ENCODE data around the gene EMP1.

Gene EMP1

DNA sequence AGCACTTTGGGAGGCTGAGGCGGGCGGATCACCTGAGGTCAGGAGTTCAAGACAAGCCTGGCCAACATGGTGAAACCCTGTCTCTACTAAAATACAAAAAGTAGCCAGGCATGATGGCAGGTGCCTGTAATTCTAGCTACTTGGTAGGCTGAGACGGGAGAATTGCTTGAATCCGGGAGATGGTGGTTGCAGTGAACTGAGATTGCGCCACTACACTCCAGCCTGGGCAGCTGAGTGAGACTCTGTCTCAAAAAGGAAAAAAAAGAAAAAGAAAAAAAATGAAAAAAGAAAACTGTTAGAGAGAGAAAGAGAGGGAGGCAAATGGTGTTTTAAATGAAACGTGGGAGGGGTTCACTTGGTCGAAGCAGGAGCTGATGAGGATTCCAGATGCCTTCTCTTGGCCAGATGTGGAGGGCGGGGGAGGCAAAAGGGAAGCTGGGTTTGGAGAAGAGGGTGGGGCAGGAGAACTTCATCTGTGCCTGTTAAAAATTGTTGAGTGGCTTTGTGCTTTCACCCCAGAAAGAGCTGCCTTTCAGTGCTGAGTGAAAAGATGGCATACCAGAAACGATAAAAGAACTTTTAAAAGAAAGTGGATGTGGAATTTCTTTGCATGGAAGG, 1.1 kb downstream of the EMP1 start:
- 100% methylated on average over 1 of the region's 9 CpGs for whole genome bisulfite sequencing (ENCODE audit: extremely low coverage, insufficient coverage, insufficient read length)
- H2BK5ac ChIP-seq (ENCODE audit: low read depth, low read length, poor library complexity): no peak overlapping the region
- H3K9ac ChIP-seq (ENCODE audit: low read length): no peak overlapping the region
- no peak overlapping the region for H2BK120ac ChIP-seq (ENCODE audit: insufficient read depth, low read length, poor library complexity)
- no peaks in the 10 kb centered on the region for H3K9me3 ChIP-seq (ENCODE audit: insufficient read depth, low read depth, low read length)
- H4K91ac ChIP-seq (ENCODE audit: low read depth, low read length): no peak overlapping the region
- H3K4me2 ChIP-seq (ENCODE audit: low read length): no peak overlapping the region
- no peak overlapping the region for H3K18ac ChIP-seq (ENCODE audit: low read length)
- DNase-seq: no peak
- no peak overlapping the region for H3K23ac ChIP-seq (ENCODE audit: low read length)
- H2BK12ac ChIP-seq (ENCODE audit: low read length): no peak overlapping the region
- H3K4me3 ChIP-seq (ENCODE audit: low read depth, low read length): no peak overlapping the region
- peaks cover 2% of the 10 kb centered on the region for H3K79me2 ChIP-seq (ENCODE audit: control insufficient read depth, insufficient read depth, low read length, poor library complexity)
- no peak overlapping the region for H2AFZ ChIP-seq (ENCODE audit: insufficient read depth, low read length, poor library complexity)
- peaks cover 12% of the 10 kb centered on the region for H3K79me1 ChIP-seq (ENCODE audit: low read length)
- H2AK5ac ChIP-seq (ENCODE audit: low read length): no peak overlapping the region
- no peak overlapping the region for H3K14ac ChIP-seq (ENCODE audit: low read length)
- no peak overlapping the region for H4K12ac ChIP-seq (ENCODE audit: low read depth, low read length)
- no peak overlapping the region for H3K4ac ChIP-seq (ENCODE audit: low read depth, low read length)
- peaks cover 23 to 31% of the 10 kb centered on the region in 2 experiments for H3K4me1 ChIP-seq (ENCODE audit: control insufficient read depth in 1 of 2, insufficient read depth in 2 of 2, low read length in 2 of 2)
- no peaks in the 10 kb centered on the region for H3K27me3 ChIP-seq (ENCODE audit: insufficient read depth, low read length)
- no peaks in the 10 kb centered on the region for H3K36me3 ChIP-seq (ENCODE audit: control insufficient read depth in 1 of 2, insufficient read depth in 2 of 2, low read length in 2 of 2)
- H3K27ac ChIP-seq (ENCODE audit: low read depth, low read length): no peak overlapping the region
- no peak overlapping the region for H4K8ac ChIP-seq (ENCODE audit: low read depth, low read length)

DNA sequence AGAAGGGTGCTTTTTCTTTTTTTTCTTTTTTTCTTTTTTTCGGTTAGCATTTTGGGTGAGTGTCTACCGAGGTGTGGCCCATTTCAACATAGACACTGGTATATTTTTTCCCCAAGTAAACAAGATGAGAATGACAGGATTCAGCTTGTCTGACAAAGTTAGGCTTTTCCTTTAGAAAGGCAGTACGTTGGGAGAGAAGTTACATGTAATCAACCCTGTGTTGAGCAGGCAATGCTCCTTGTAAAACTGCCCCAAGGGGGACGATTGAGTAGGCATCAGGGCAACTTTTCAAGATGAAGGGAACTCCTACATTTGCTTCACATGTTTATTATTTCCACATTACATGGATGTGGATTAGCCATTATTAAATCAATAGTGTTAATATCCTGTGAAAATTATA, 1.7 kb downstream of the EMP1 start:
- Histone ChIP-seq H3K18ac (ENCODE audit: low read length) (no peak overlapping the region), H4K91ac (ENCODE audit: low read depth, low read length) (no peak overlapping the region), H2AFZ (ENCODE audit: insufficient read depth, low read length, poor library complexity) (no peak overlapping the region), H2AK5ac (ENCODE audit: low read length) (no peak overlapping the region), H3K9me3 (ENCODE audit: insufficient read depth, low read depth, low read length) (no peaks in the 10 kb centered on the region), H2BK5ac (ENCODE audit: low read depth, low read length, poor library complexity) (no peak overlapping the region), H3K4me3 (ENCODE audit: low read depth, low read length) (no peak overlapping the region), H2BK12ac (ENCODE audit: low read length) (no peak overlapping the region), H3K79me2 (ENCODE audit: control insufficient read depth, insufficient read depth, low read length, poor library complexity) (peaks cover 2% of the 10 kb centered on the region), H3K14ac (ENCODE audit: low read length) (no peak overlapping the region), H3K27me3 (ENCODE audit: insufficient read depth, low read length) (no peaks in the 10 kb centered on the region), H3K36me3 (ENCODE audit: control insufficient read depth in 1 of 2, insufficient read depth in 2 of 2, low read length in 2 of 2) (no peaks in the 10 kb centered on the region), H3K9ac (ENCODE audit: low read length) (no peak overlapping the region), H3K79me1 (ENCODE audit: low read length) (peaks cover 15% of the 10 kb centered on the region), H3K4me1 (ENCODE audit: control insufficient read depth in 1 of 2, insufficient read depth in 2 of 2, low read length in 2 of 2) (peaks cover 26 to 33% of the 10 kb centered on the region in 2 experiments), H3K4me2 (ENCODE audit: low read length) (no peak overlapping the region), H3K27ac (ENCODE audit: low read depth, low read length) (no peak overlapping the region), H4K12ac (ENCODE audit: low read depth, low read length) (no peak overlapping the region), H3K23ac (ENCODE audit: low read length) (no peak overlapping the region), H3K4ac (ENCODE audit: low read depth, low read length) (no peak overlapping the region), H4K8ac (ENCODE audit: low read depth, low read length) (no peak overlapping the region), H2BK120ac (ENCODE audit: insufficient read depth, low read length, poor library complexity) (no peak overlapping the region)
- no CpG with 5 or more reads among the region's 4 CpGs for WGBS (ENCODE audit: extremely low coverage, insufficient coverage, insufficient read length)
- DNase-seq: no peak

DNA sequence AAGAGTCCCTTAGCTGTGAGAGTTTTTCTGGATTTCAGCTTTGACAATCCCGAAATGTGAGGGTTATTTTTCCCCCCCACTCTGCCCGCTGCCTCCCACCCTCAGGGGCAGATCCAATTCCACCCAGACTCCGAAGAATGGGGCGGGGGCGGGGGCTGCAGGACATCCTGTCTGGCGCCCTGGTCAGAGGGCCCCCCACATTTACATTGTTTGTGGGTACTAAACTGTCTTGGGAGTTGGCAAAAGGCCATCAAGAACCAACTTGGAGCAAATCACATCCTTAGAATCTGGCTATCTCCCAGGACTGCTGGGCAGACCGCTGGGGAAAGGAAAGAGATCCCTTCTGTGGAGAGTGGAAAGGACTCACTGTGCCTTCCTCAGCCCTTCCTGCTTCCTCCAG, 2.4 kb downstream of the EMP1 start:
- Histone ChIP-seq H3K36me3 (ENCODE audit: control insufficient read depth in 1 of 2, insufficient read depth in 2 of 2, low read length in 2 of 2) (no peaks in the 10 kb centered on the region), H3K4me3 (ENCODE audit: low read depth, low read length) (no peak overlapping the region), H3K14ac (ENCODE audit: low read length) (peak overlapping the region; percentile 18), H2AK5ac (ENCODE audit: low read length) (peak overlapping the region; percentile 73), H2AFZ (ENCODE audit: insufficient read depth, low read length, poor library complexity) (no peak overlapping the region), H2BK120ac (ENCODE audit: insufficient read depth, low read length, poor library complexity) (peak overlapping the region; percentile 17), H4K91ac (ENCODE audit: low read depth, low read length) (peak overlapping the region; percentile 34), H3K4ac (ENCODE audit: low read depth, low read length) (no peak overlapping the region), H2BK12ac (ENCODE audit: low read length) (peak overlapping the region; percentile 29), H3K18ac (ENCODE audit: low read length) (no peak overlapping the region), H4K12ac (ENCODE audit: low read depth, low read length) (no peak overlapping the region), H3K9ac (ENCODE audit: low read length) (no peak overlapping the region), H3K23ac (ENCODE audit: low read length) (no peak overlapping the region), H3K79me1 (ENCODE audit: low read length) (peaks cover 16% of the 10 kb centered on the region), H3K9me3 (ENCODE audit: insufficient read depth, low read depth, low read length) (no peaks in the 10 kb centered on the region), H3K4me2 (ENCODE audit: low read length) (no peak overlapping the region), H3K27ac (ENCODE audit: low read depth, low read length) (no peak overlapping the region), H3K4me1 (ENCODE audit: control insufficient read depth in 1 of 2, insufficient read depth in 2 of 2, low read length in 2 of 2) (peaks cover 27 to 36% of the 10 kb centered on the region in 2 experiments), H3K27me3 (ENCODE audit: insufficient read depth, low read length) (no peaks in the 10 kb centered on the region), H4K8ac (ENCODE audit: low read depth, low read length) (peak overlapping the region; percentile 32), H2BK5ac (ENCODE audit: low read depth, low read length, poor library complexity) (no peak overlapping the region), H3K79me2 (ENCODE audit: control insufficient read depth, insufficient read depth, low read length, poor library complexity) (peaks cover 2% of the 10 kb centered on the region)
- no CpG with 5 or more reads among the region's 7 CpGs for WGBS (ENCODE audit: extremely low coverage, insufficient coverage, insufficient read length)
- no peak for DNase-seq

DNA sequence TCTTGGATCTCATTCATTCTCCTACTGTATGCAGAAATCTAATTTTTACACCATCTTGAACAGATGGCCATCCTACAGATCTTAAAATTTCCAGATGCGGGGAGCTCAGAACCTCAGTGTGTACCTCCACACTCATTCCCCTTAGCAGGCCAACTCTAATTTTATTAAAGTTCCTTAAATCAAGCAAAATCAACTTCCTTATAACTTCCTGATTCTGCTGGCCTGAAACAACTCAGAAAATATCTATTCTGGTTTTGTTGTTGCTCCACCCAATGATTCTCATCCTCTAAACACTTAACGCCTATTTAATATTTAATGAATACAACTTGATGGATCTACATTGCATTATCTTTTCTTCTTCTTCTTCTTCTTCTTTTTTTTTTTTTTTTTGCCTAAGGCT, 3.1 kb downstream of the EMP1 start:
- no peak for DNase-seq
- Histone ChIP-seq H4K8ac (ENCODE audit: low read depth, low read length) (no peak overlapping the region), H4K91ac (ENCODE audit: low read depth, low read length) (no peak overlapping the region), H3K79me2 (ENCODE audit: control insufficient read depth, insufficient read depth, low read length, poor library complexity) (no peaks in the 10 kb centered on the region), H2BK5ac (ENCODE audit: low read depth, low read length, poor library complexity) (no peak overlapping the region), H2BK12ac (ENCODE audit: low read length) (no peak overlapping the region), H4K12ac (ENCODE audit: low read depth, low read length) (no peak overlapping the region), H2AFZ (ENCODE audit: insufficient read depth, low read length, poor library complexity) (no peak overlapping the region), H2BK120ac (ENCODE audit: insufficient read depth, low read length, poor library complexity) (no peak overlapping the region), H3K14ac (ENCODE audit: low read length) (no peak overlapping the region), H3K79me1 (ENCODE audit: low read length) (peaks cover 15% of the 10 kb centered on the region), H3K4me3 (ENCODE audit: low read depth, low read length) (no peak overlapping the region), H3K18ac (ENCODE audit: low read length) (no peak overlapping the region), H3K9ac (ENCODE audit: low read length) (no peak overlapping the region), H2AK5ac (ENCODE audit: low read length) (no peak overlapping the region), H3K4ac (ENCODE audit: low read depth, low read length) (no peak overlapping the region), H3K36me3 (ENCODE audit: control insufficient read depth in 1 of 2, insufficient read depth in 2 of 2, low read length in 2 of 2) (no peaks in the 10 kb centered on the region), H3K4me1 (ENCODE audit: control insufficient read depth in 1 of 2, insufficient read depth in 2 of 2, low read length in 2 of 2) (peaks cover 24 to 35% of the 10 kb centered on the region in 2 experiments), H3K23ac (ENCODE audit: low read length) (no peak overlapping the region), H3K9me3 (ENCODE audit: insufficient read depth, low read depth, low read length) (no peaks in the 10 kb centered on the region), H3K27me3 (ENCODE audit: insufficient read depth, low read length) (no peaks in the 10 kb centered on the region), H3K27ac (ENCODE audit: low read depth, low read length) (no peak overlapping the region), H3K4me2 (ENCODE audit: low read length) (no peak overlapping the region)
- no CpG with 5 or more reads among the region's 2 CpGs for WGBS (ENCODE audit: extremely low coverage, insufficient coverage, insufficient read length)
